Endodermal cell (in vitro differentiated cells): ENCODE results near the gene HOXA11. TPM values are rescaled to one million over a fixed set of nuclear protein-coding genes. Genes with fewer than 3 reads are reported as not detected.

Experiments
- DNase-seq: peaks from one replicate; pipeline ENCODE4 v3.0.0-alpha.2; 2017
- H3K27ac ChIP-seq: 2 replicates; pipeline ENCODE4 v1.5.1; 2013; ENCODE audit warnings: mild to moderate bottlenecking, low read depth, low read length, moderate library complexity
- H3K27me3 ChIP-seq: 2 replicates; pipeline ENCODE4 v1.6.1; 2013; ENCODE audit warnings: mild to moderate bottlenecking, low read length, moderate library complexity; ENCODE audit not compliant: insufficient read depth, control insufficient read depth, poor library complexity, severe bottlenecking
- H3K36me3 ChIP-seq: 2 replicates; pipeline ENCODE4 v1.7.0; 2013; ENCODE audit warnings: mild to moderate bottlenecking, low read length, moderate library complexity; ENCODE audit not compliant: control insufficient read depth, insufficient read depth
- H3K4me1 ChIP-seq: one replicate; pipeline ENCODE4 v1.7.0; 2013; ENCODE audit warnings: low read length; ENCODE audit not compliant: control insufficient read depth, insufficient read depth
- H3K4me3 ChIP-seq: 2 replicates; pipeline ENCODE4 v1.5.1; 2013; ENCODE audit warnings: mild to moderate bottlenecking, low read length, moderate library complexity
- H3K9ac ChIP-seq: 2 replicates; pipeline ENCODE4 v1.6.1; 2013; ENCODE audit warnings: mild to moderate bottlenecking, low read length, moderate library complexity; ENCODE audit not compliant: poor library complexity, severe bottlenecking; ENCODE audit errors: extremely low read depth
- H3K9me3 ChIP-seq: 2 replicates; pipeline ENCODE4 v1.6.1; 2013; ENCODE audit warnings: mild to moderate bottlenecking, low read length, moderate library complexity; ENCODE audit not compliant: control insufficient read depth
- H3K27ac Mint-ChIP-seq: 2 replicates; pipeline ENCODE4 v1.8.0; 2020; ENCODE audit warnings: mixed read lengths
- H3K27me3 Mint-ChIP-seq: 2 replicates; pipeline ENCODE4 v1.8.0; 2021; ENCODE audit warnings: mild to moderate bottlenecking, mixed read lengths; ENCODE audit not compliant: insufficient read depth
- H3K36me3 Mint-ChIP-seq: 2 replicates; pipeline ENCODE4 v1.8.0; 2020; ENCODE audit warnings: low read depth, mixed read lengths
- H3K4me1 Mint-ChIP-seq: 2 replicates; pipeline ENCODE4 v1.8.0; 2020; ENCODE audit warnings: mixed read lengths
- H3K4me3 Mint-ChIP-seq: 2 replicates; pipeline ENCODE4 v1.8.0; 2020; ENCODE audit warnings: mild to moderate bottlenecking, moderate library complexity, mixed read lengths
- H3K9me3 Mint-ChIP-seq: 2 replicates; pipeline ENCODE4 v1.8.0; 2020; ENCODE audit warnings: mild to moderate bottlenecking, mixed read lengths
- CTCF ChIP-seq: fragments of 200-600 bp; sonication (generic); conservative IDR thresholded peaks from 2 replicates; pipeline ENCODE4 v1.5.0; 2021; ENCODE audit warnings: antibody characterized with exemption, mild to moderate bottlenecking
- WGBS, 2 experiments: methylation state at CpG; one replicate each; pipeline versions ENCODE4 v1.1.5 to v1.1.7; 2013; ENCODE audit warnings: missing lambda C conversion rate in 2 of 2, mixed read lengths in 1 of 2; ENCODE audit not compliant: insufficient coverage in 1 of 2, insufficient read length in 1 of 2; 5-methylcytosine and 5-hydroxymethylcytosine counted together
- total RNA-seq, 2 donors: library from RNA; stranded (reverse); fragmentation: NEBNext Ultra II Directional in 1 of 2; extraction: Animal tissue kit (Norgen Biotek cat#: 25700) in 1 of 2; gene quantifications; 2 replicates in 1 of 2; 3 replicates in 1 of 2; pipeline ENCODE4 v1.2.1, GENCODE V29; 2021

Gene HOXA11
- total RNA-seq, 2 donors from 2014 or later, result not detected

DNA sequence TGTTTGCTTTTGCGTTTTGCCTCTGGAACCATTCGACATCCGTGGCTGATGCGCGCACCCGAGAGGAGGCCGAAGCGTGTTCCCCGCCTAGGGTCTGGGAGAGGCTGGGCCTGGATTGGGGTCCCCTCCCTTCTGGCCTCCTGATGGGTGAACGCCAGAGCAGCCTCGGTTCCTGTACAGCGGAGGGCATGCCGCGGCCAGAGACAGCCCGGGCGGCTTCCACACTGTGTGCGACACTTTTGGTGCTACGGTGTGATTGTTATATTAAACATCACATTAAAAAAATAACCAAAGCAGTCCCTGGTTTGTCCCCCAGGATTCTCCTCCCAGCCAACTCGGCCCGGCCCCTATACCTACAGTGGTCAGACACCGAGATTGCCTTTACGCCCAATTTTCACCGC lies 24.9 kb downstream of the HOXA11 start:
- TF ChIP-seq CTCF, result no peak
- peaks cover 36% of the 10 kb centered on the region for H3K9me3 Mint-ChIP-seq
- H3K4me1 ChIP-seq, result no peaks in the 10 kb centered on the region
- no peaks in the 10 kb centered on the region for H3K36me3 ChIP-seq
- H3K27me3 Mint-ChIP-seq, result peaks cover 99% of the 10 kb centered on the region
- no peak overlapping the region for H3K4me3 ChIP-seq
- 73 to 74% methylated on average over 18 to 23 of the region's 23 CpGs for WGBS, 2 experiments
- H3K9me3 ChIP-seq, result peaks cover 28% of the 10 kb centered on the region
- peak overlapping the region; percentile 36 for H3K27ac ChIP-seq
- peak; percentile 46 for DNase-seq
- H3K27ac Mint-ChIP-seq, result no peak overlapping the region
- H3K27me3 ChIP-seq, result peaks cover 100% of the 10 kb centered on the region
- H3K9ac ChIP-seq, result no peak overlapping the region
- no peaks in the 10 kb centered on the region for H3K4me1 Mint-ChIP-seq
- no peak overlapping the region for H3K4me3 Mint-ChIP-seq
- peaks cover 2% of the 10 kb centered on the region for H3K36me3 Mint-ChIP-seq

GRCh38 chr7:27159266-27160144 lies 25.5 kb downstream of the HOXA11 start:
- Histone ChIP-seq H3K27ac (peak overlapping the region; percentile 36), H3K36me3 (no peaks in the 10 kb centered on the region), H3K9ac (no peak overlapping the region), H3K4me3 (no peak overlapping the region), H3K27me3 (peaks cover 100% of the 10 kb centered on the region), H3K9me3 (peaks cover 33% of the 10 kb centered on the region), H3K4me1 (no peaks in the 10 kb centered on the region)
- H3K4me1 Mint-ChIP-seq, result no peaks in the 10 kb centered on the region
- H3K4me3 Mint-ChIP-seq, result no peak overlapping the region
- peaks cover 99% of the 10 kb centered on the region for H3K27me3 Mint-ChIP-seq
- peaks cover 2% of the 10 kb centered on the region for H3K36me3 Mint-ChIP-seq
- TF ChIP-seq CTCF, result no peak
- DNase-seq, result peak; percentile 42
- 73 to 78% methylated on average over 23 to 25 of the region's 27 CpGs for WGBS, 2 experiments
- H3K27ac Mint-ChIP-seq, result no peak overlapping the region
- H3K9me3 Mint-ChIP-seq, result peaks cover 40% of the 10 kb centered on the region

- peaks cover 43% of the 10 kb centered on the region for H3K9me3 Mint-ChIP-seq
- peaks cover 2% of the 10 kb centered on the region for H3K36me3 Mint-ChIP-seq
- no peak overlapping the region for H3K4me3 ChIP-seq
- peaks cover 100% of the 10 kb centered on the region for H3K27me3 ChIP-seq
- no peak overlapping the region for H3K4me3 Mint-ChIP-seq
- peaks cover 34% of the 10 kb centered on the region for H3K9me3 ChIP-seq
- H3K27me3 Mint-ChIP-seq, result peaks cover 99% of the 10 kb centered on the region
- TF ChIP-seq CTCF, result no peak
- H3K27ac ChIP-seq, result peak overlapping the region; percentile 71
- peak; percentile 44 for DNase-seq
- H3K27ac Mint-ChIP-seq, result no peak overlapping the region
- H3K36me3 ChIP-seq, result no peaks in the 10 kb centered on the region
- H3K9ac ChIP-seq, result no peak overlapping the region
- no peaks in the 10 kb centered on the region for H3K4me1 ChIP-seq
- WGBS, 2 experiments, result 63 to 66% methylated on average over 28 to 35 of the region's 35 CpGs
- no peaks in the 10 kb centered on the region for H3K4me1 Mint-ChIP-seq
Observed at GRCh38 chr7:27158436-27159265, 26.4 kb downstream of the HOXA11 start.
